Measurements from ENCODE around the gene FADS6. TPM values are rescaled to one million over a fixed set of nuclear protein-coding genes. Genes with fewer than 3 reads are reported as not detected.

FADS6 gene
- total RNA-seq, 1 donor = not detected

GRCh38 chr17:74864866-74865395 lies 28.5 kb downstream of the FADS6 start:
- peak; percentile 61 for DNase-seq (ENCODE audit: low read depth)
- peak; percentile 94 for TF ChIP-seq CTCF (IDR thresholded peaks at IDR 0.05; ENCODE audit: insufficient read depth, low read depth, low read length)
- no peak overlapping the region for H3K4me3 ChIP-seq (ENCODE audit: low read depth, low read length)

GRCh38 chr17:74864297-74864865 lies 29.1 kb downstream of the FADS6 start:
- TF ChIP-seq CTCF (IDR thresholded peaks at IDR 0.05; ENCODE audit: insufficient read depth, low read depth, low read length) = no peak
- DNase-seq (ENCODE audit: low read depth) = no peak
- H3K4me3 ChIP-seq (ENCODE audit: low read depth, low read length) = no peak overlapping the region

GRCh38 chr17:74863420-74864296 lies 29.8 kb downstream of the FADS6 start:
- H3K4me3 ChIP-seq (ENCODE audit: low read depth, low read length) = no peak overlapping the region
- DNase-seq (ENCODE audit: low read depth) = no peak
- TF ChIP-seq CTCF (IDR thresholded peaks at IDR 0.05; ENCODE audit: insufficient read depth, low read depth, low read length) = no peak

- H3K4me3 ChIP-seq (ENCODE audit: low read depth, low read length) = no peak overlapping the region
- no peak for DNase-seq (ENCODE audit: low read depth)
- TF ChIP-seq CTCF (IDR thresholded peaks at IDR 0.05; ENCODE audit: insufficient read depth, low read depth, low read length) = no peak
These were observed 30.5 kb downstream of the FADS6 start for GRCh38 chr17:74862919-74863318.

GRCh38 chr17:74862108-74862901 lies 31.1 kb downstream of the FADS6 start:
- DNase-seq (ENCODE audit: low read depth) = peak; percentile 44
- peak; percentile 72 for TF ChIP-seq CTCF (IDR thresholded peaks at IDR 0.05; ENCODE audit: insufficient read depth, low read depth, low read length)
- H3K4me3 ChIP-seq (ENCODE audit: low read depth, low read length) = no peak overlapping the region

- H3K4me3 ChIP-seq (ENCODE audit: low read depth, low read length) = no peak overlapping the region
- DNase-seq (ENCODE audit: low read depth) = no peak
- no peak for TF ChIP-seq CTCF (IDR thresholded peaks at IDR 0.05; ENCODE audit: insufficient read depth, low read depth, low read length)
These were observed 31.7 kb downstream of the FADS6 start for GRCh38 chr17:74861662-74862107.

All from fibroblast of villous mesenchyme (primary cell).